Ovary (tissue), 3 donors: ENCODE results near the gene KCNMB2.

ENCODE experiments used
- CTCF ChIP-seq, 3 donors: fragments of 450-650 bp in 2 of 3; fragments of 200-600 bp in 1 of 3; IDR thresholded peaks; one replicate each; pipeline versions ENCODE4 v1.5.1 to v1.8.0; 2016 to 2022; ENCODE audit warnings: antibody characterized with exemption in 3 of 3, mild to moderate bottlenecking in 1 of 3
- EP300 ChIP-seq: sonication (generic); formaldehyde crosslinking; IDR thresholded peaks from one replicate; pipeline ENCODE4 v1.6.1; 2017; ENCODE audit warnings: antibody characterized with exemption
- POLR2A ChIP-seq: fragments of 450-650 bp; IDR thresholded peaks from one replicate; pipeline ENCODE4 v1.6.1; 2017; ENCODE audit warnings: antibody characterized with exemption, mild to moderate bottlenecking, moderate library complexity
- donor health status: DM: no; HTN: no; CAD: no.

DNA sequence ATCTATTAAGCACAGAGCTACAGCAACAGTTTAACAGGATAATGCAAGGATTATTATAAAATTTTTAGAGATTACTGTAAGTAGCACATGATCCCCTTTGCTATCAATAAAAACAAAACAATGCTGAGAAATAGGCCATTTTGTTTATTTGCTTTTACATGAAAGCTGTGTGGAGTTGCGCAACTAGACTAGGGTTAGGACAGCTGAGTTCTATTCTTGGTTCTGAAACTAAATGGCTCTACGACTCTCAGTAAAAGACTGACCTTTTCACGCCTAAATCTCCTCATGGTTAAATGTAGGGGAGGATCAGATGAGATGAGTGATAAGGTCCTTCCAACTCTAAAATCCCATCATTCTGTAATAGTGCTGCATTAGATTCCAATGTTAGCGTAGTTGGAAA, 25.0 kb downstream of the KCNMB2 start:
- TF ChIP-seq POLR2A (no peak), CTCF (IDR thresholded peaks at IDR 0.05) (no peak), EP300 (no peak)
